Left lung (tissue), 10 donors: ENCODE data around the gene GABRG3. TPM values are rescaled to one million over a fixed set of nuclear protein-coding genes. Genes with fewer than 3 reads are reported as not detected.

ENCODE experiments used
- ATAC-seq: fragments of 200-7000 bp; cut with Tn5 transposase; one replicate; pipeline ENCODE4 v1.9.1; 2020; ENCODE audit warnings: moderate library complexity
- DNase-seq, 4 donors: peaks; one replicate each; pipeline ENCODE4 v3.0.0-alpha.2; 2013 to 2020
- H3K27ac ChIP-seq, 2 donors: fragments of 200-600 bp; sonication (generic) in 1 of 2; one replicate each; pipeline versions ENCODE4 v1.5.0 to v1.8.0; 2020 to 2021
- H3K27me3 ChIP-seq, 2 donors: fragments of 200-600 bp; sonication (generic) in 1 of 2; one replicate each; pipeline versions ENCODE4 v1.5.0 to v1.8.0; 2020 to 2021
- H3K36me3 ChIP-seq, 2 donors: fragments of 200-600 bp; sonication (generic) in 1 of 2; one replicate each; pipeline versions ENCODE4 v1.5.0 to v1.8.0; 2020 to 2021
- H3K4me1 ChIP-seq, 2 donors: fragments of 200-600 bp; one replicate each; pipeline ENCODE4 v1.8.0; 2021
- H3K4me3 ChIP-seq, 2 donors: fragments of 200-600 bp; sonication (generic) in 1 of 2; one replicate each; pipeline versions ENCODE4 v1.5.0 to v1.8.0; 2020 to 2021; ENCODE audit warnings: mild to moderate bottlenecking in 1 of 2
- H3K9me3 ChIP-seq, 2 donors: fragments of 200-600 bp; sonication (generic) in 1 of 2; one replicate each; pipeline versions ENCODE4 v1.5.0 to v1.8.0; 2020 to 2021
- intact Hi-C, 2 donors: fragments of 100-400 bp; cut with DNase I; formaldehyde crosslinking; loops; one replicate each; pipeline versions ENCODE4 v1.11.2 to v1.14.2; 2022
- polyA plus RNA-seq, 6 donors: library from polyadenylated mRNA; unstranded; fragments of 120-200 nt; gene quantifications; one replicate each; pipeline ENCODE4 v1.2.1, GENCODE V29; 2013; ENCODE audit not compliant: insufficient read length in 6 of 6
- total RNA-seq, 2 donors: library from RNA; stranded (reverse); fragmentation: NEBNext Ultra II Directional; extraction: Animal tissue kit (Norgen Biotek cat#: 25700); gene quantifications; one replicate each; pipeline ENCODE4 v1.2.1, GENCODE V29; 2021
- TF ChIP-seq, protein P1 (sequence below), 2 donors: fragments of 200-600 bp; sonication (generic) in 1 of 2; IDR thresholded peaks; one replicate each; pipeline versions ENCODE4 v1.5.0 to v1.8.0; 2021; ENCODE audit warnings: antibody characterized with exemption in 2 of 2
- donor health status: DM: no; HTN: yes; CAD: no.
- donor health status: DM: no; HTN: no; CAD: no.

GABRG3 gene
- total and polyA plus RNA-seq, 8 donors, result 0.23 to 13.8 (median 10.3) TPM; not detected in 1

DNA sequence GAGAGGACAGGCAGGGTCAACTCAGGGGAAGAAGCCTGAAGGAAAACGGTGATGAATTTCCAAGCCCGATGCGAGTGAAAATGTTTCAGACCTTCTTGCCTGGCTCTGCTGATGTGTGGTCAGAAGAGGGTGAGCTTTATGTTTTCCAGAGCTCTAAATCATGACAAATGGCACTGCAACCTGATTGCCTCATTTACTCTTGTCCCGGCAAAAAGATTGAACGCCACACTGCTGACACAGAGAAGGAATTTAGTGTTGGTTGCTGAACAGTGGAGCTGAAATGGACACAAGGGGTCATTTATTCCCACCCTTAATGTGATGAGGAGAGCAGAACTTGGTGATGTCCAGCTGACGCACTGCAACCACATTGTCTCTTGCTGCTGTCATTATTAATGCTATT is 36.1 kb upstream of the GABRG3 start:
- DNase-seq (no peak), ATAC-seq (no peak)
- no peaks in the 10 kb centered on the region for H3K36me3 ChIP-seq
- intact Hi-C loops, result no loop called here
- H3K4me3 ChIP-seq, result no peak overlapping the region
- no peak overlapping the region for H3K27ac ChIP-seq
- H3K4me1 ChIP-seq, result no peaks in the 10 kb centered on the region
- H3K9me3 ChIP-seq, result no peaks in the 10 kb centered on the region
- H3K27me3 ChIP-seq, result no peaks in the 10 kb centered on the region
- TF ChIP-seq, protein P1, sequence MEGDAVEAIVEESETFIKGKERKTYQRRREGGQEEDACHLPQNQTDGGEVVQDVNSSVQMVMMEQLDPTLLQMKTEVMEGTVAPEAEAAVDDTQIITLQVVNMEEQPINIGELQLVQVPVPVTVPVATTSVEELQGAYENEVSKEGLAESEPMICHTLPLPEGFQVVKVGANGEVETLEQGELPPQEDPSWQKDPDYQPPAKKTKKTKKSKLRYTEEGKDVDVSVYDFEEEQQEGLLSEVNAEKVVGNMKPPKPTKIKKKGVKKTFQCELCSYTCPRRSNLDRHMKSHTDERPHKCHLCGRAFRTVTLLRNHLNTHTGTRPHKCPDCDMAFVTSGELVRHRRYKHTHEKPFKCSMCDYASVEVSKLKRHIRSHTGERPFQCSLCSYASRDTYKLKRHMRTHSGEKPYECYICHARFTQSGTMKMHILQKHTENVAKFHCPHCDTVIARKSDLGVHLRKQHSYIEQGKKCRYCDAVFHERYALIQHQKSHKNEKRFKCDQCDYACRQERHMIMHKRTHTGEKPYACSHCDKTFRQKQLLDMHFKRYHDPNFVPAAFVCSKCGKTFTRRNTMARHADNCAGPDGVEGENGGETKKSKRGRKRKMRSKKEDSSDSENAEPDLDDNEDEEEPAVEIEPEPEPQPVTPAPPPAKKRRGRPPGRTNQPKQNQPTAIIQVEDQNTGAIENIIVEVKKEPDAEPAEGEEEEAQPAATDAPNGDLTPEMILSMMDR (IDR thresholded peaks at IDR 0.05), result no peak

DNA sequence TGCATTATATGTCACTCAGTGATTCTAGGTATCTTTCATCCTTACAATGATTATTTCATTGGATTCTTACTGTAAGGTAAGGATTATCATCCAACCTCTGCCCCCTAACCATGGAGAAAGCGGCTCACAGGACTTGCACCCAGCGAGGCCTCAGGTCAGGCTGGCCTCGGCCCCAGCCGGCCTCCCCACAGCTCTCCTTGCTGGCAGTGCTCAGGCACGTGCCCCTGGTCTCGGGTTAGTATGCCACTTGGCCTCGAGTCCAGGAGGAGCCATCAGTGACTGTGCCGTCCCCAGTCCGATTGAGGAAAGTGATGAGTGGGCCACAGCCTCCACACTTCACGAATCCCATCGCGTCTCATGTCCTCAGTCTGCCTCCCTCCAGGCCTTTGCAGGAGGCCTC is 35.7 kb upstream of the GABRG3 start:
- no peaks in the 10 kb centered on the region for H3K36me3 ChIP-seq
- no peak overlapping the region for H3K4me3 ChIP-seq
- no peak overlapping the region for H3K27ac ChIP-seq
- no peaks in the 10 kb centered on the region for H3K27me3 ChIP-seq
- no peak for ATAC-seq
- TF ChIP-seq, protein P1 (IDR thresholded peaks at IDR 0.05), result no peak
- peak in 1 of 4 donors; percentile 63 for DNase-seq
- no peaks in the 10 kb centered on the region for H3K9me3 ChIP-seq
- H3K4me1 ChIP-seq, result no peaks in the 10 kb centered on the region
- intact Hi-C loops, result no loop called here

- TF ChIP-seq, protein P1 (IDR thresholded peaks at IDR 0.05), result no peak
- ATAC-seq (no peak), DNase-seq (no peak)
- Histone ChIP-seq H3K36me3 (no peaks in the 10 kb centered on the region), H3K9me3 (no peaks in the 10 kb centered on the region), H3K4me3 (no peak overlapping the region), H3K27ac (no peak overlapping the region), H3K27me3 (no peaks in the 10 kb centered on the region), H3K4me1 (no peaks in the 10 kb centered on the region)
- intact Hi-C loops, result no loop called here
Observed at GRCh38 chr15:26936502-26936901, 34.5 kb upstream of the GABRG3 start.

GRCh38 chr15:26937134-26937533 is 33.8 kb upstream of the GABRG3 start:
- TF ChIP-seq, protein P1 (IDR thresholded peaks at IDR 0.05), result no peak
- H3K4me3 ChIP-seq, result no peak overlapping the region
- H3K4me1 ChIP-seq, result no peaks in the 10 kb centered on the region
- no peaks in the 10 kb centered on the region for H3K9me3 ChIP-seq
- DNase-seq (peak in 1 of 4 donors; percentile 61), ATAC-seq (no peak)
- intact Hi-C loops, result no loop called here
- H3K27me3 ChIP-seq, result no peaks in the 10 kb centered on the region
- H3K27ac ChIP-seq, result no peak overlapping the region
- no peaks in the 10 kb centered on the region for H3K36me3 ChIP-seq

- H3K27me3 ChIP-seq, result no peaks in the 10 kb centered on the region
- DNase-seq (no peak), ATAC-seq (no peak)
- no peaks in the 10 kb centered on the region for H3K4me1 ChIP-seq
- H3K27ac ChIP-seq, result no peak overlapping the region
- H3K36me3 ChIP-seq, result no peaks in the 10 kb centered on the region
- H3K4me3 ChIP-seq, result no peak overlapping the region
- TF ChIP-seq, protein P1 (IDR thresholded peaks at IDR 0.05), result no peak
- intact Hi-C loops, result no loop called here
- no peaks in the 10 kb centered on the region for H3K9me3 ChIP-seq
Observed at GRCh38 chr15:26939398-26939797, 31.6 kb upstream of the GABRG3 start.
